GM21390 (cell line): ENCODE results near the gene OTUD7B.

Source experiments
- ATAC-seq: cut with Tn5 transposase; IDR thresholded peaks from one replicate; pipeline ENCODE4 v1.9.1; 2021; ENCODE audit not compliant: unreplicated experiment

Gene OTUD7B

GRCh38 chr1:150003801-150004200, 6.7 kb downstream of the OTUD7B start:
- no peak for ATAC-seq

- no peak for ATAC-seq
Observed at GRCh38 chr1:150002217-150002616, 8.3 kb downstream of the OTUD7B start.

- ATAC-seq, result no peak
Observed at GRCh38 chr1:150001415-150001814, 9.1 kb downstream of the OTUD7B start.

GRCh38 chr1:149997585-149998262, 12.8 kb downstream of the OTUD7B start:
- ATAC-seq, result peak; percentile 71

- no peak for ATAC-seq
Observed at GRCh38 chr1:149995927-149996326, 14.6 kb downstream of the OTUD7B start.

- ATAC-seq, result no peak
Observed at GRCh38 chr1:149993764-149994163, 16.8 kb downstream of the OTUD7B start.

- no peak for ATAC-seq
Observed at GRCh38 chr1:149993181-149993580, 17.3 kb downstream of the OTUD7B start.

- ATAC-seq, result no peak
Observed at GRCh38 chr1:149987297-149987595, 23.3 kb downstream of the OTUD7B start.

GRCh38 chr1:149986486-149987296, 23.8 kb downstream of the OTUD7B start:
- ATAC-seq, result no peak

- no peak for ATAC-seq
Observed at GRCh38 chr1:149979972-149980540, 30.5 kb downstream of the OTUD7B start.

GRCh38 chr1:149979245-149979971, 31.1 kb downstream of the OTUD7B start:
- ATAC-seq, result no peak

GRCh38 chr1:149978547-149979023, 31.9 kb downstream of the OTUD7B start:
- no peak for ATAC-seq

GRCh38 chr1:149977345-149977744, 33.2 kb downstream of the OTUD7B start:
- no peak for ATAC-seq

GRCh38 chr1:149972547-149972946, 38.0 kb downstream of the OTUD7B start:
- ATAC-seq, result no peak

- ATAC-seq, result no peak
Observed at GRCh38 chr1:149967646-149968045, 42.9 kb downstream of the OTUD7B start.

GRCh38 chr1:149967041-149967440, 43.5 kb downstream of the OTUD7B start:
- ATAC-seq, result no peak

- no peak for ATAC-seq
Observed at GRCh38 chr1:149966405-149966804, 44.1 kb downstream of the OTUD7B start.

GRCh38 chr1:149965440-149965839, 45.1 kb downstream of the OTUD7B start:
- ATAC-seq, result no peak

GRCh38 chr1:149963358-149963757, 47.2 kb downstream of the OTUD7B start:
- no peak for ATAC-seq

- ATAC-seq, result no peak
Observed at GRCh38 chr1:149962736-149963135, 47.8 kb downstream of the OTUD7B start.

- ATAC-seq, result no peak
Observed at GRCh38 chr1:149962039-149962647, 48.4 kb downstream of the OTUD7B start.
